HepG2 (cell line): ENCODE measurements around the gene LRRC3C. TPM values are rescaled to one million over a fixed set of nuclear protein-coding genes. Genes with fewer than 3 reads are reported as not detected.
A peak's percentile ranks its signal among the peaks of the same experiment; 100 is the strongest.

Experiments used
- ATF7 ChIP-seq, 2 experiments: fragments of 450-650 bp in 1 of 2; sonication (generic) in 1 of 2; formaldehyde crosslinking in 1 of 2; IDR thresholded peaks; 2 replicates each; pipeline versions ENCODE4 v1.4.0 to v1.6.1; 2016 to 2020; ENCODE audit warnings: antibody characterized with exemption in 1 of 2, mild to moderate bottlenecking in 1 of 2, missing genetic modification reagents in 1 of 2
- CBX2 ChIP-seq, 2 experiments: fragments of 200-600 bp in 1 of 2; sonication (generic); formaldehyde crosslinking in 1 of 2; IDR thresholded peaks; 2 replicates each; pipeline versions ENCODE4 v1.7.0 to v1.8.1; 2018 to 2022; ENCODE audit warnings: low read depth in 2 of 2, low read length in 1 of 2, mild to moderate bottlenecking in 1 of 2, missing genetic modification reagents in 1 of 2
- DR1 ChIP-seq: sonication (generic); formaldehyde crosslinking; IDR thresholded peaks from 2 replicates; pipeline ENCODE4 v1.8.0; 2021; ENCODE audit warnings: mild to moderate bottlenecking, missing genetic modification reagents, inconsistent platforms
- MTF1 ChIP-seq: sonication (generic); formaldehyde crosslinking; IDR thresholded peaks from 2 replicates; pipeline ENCODE4 v1.5.0; 2020; ENCODE audit warnings: missing genetic modification reagents
- MYC ChIP-seq: sonication (generic); formaldehyde crosslinking; IDR thresholded peaks from 2 replicates; pipeline ENCODE4 v1.9.0; 2021; ENCODE audit warnings: missing genetic modification reagents, borderline replicate concordance
- RBAK ChIP-seq: sonication (generic); formaldehyde crosslinking; IDR thresholded peaks from 2 replicates; pipeline ENCODE4 v1.5.1; 2020; ENCODE audit warnings: mild to moderate bottlenecking, missing genetic modification reagents
- TCF7 ChIP-seq: sonication (generic); IDR thresholded peaks from 2 replicates; pipeline ENCODE4 v1.6.1; 2016; ENCODE audit warnings: antibody characterized with exemption, low read depth
- ZFP36L2 ChIP-seq: sonication (generic); formaldehyde crosslinking; IDR thresholded peaks from 2 replicates; pipeline ENCODE4 v1.4.0; 2020; ENCODE audit warnings: missing genetic modification reagents
- ZNF354B ChIP-seq: sonication (generic); formaldehyde crosslinking; IDR thresholded peaks from 2 replicates; pipeline ENCODE4 v1.8.0; 2022; ENCODE audit warnings: mild to moderate bottlenecking, missing genetic modification reagents
- polyA plus RNA-seq, 8 experiments: library from polyadenylated mRNA; depleted of rRNA in 3 of 8; stranded (reverse) in 7 of 8; unstranded in 1 of 8; fragments of >200 nt; fragmentation: Illumina TruSeq in 4 of 8; extraction: Trizol in 4 of 8; gene quantifications; 2 replicates each; pipeline versions ENCODE4 v1.2.1 to v1.2.3, GENCODE V29; 2011 to 2016; ENCODE audit warnings: low read depth in 4 of 8, missing spikeins in 1 of 8, mixed read lengths in 1 of 8; ENCODE audit not compliant: insufficient read depth in 1 of 8
- total RNA-seq, 5 experiments: library from RNA; depleted of rRNA; stranded (reverse); fragments of >200 nt; fragmentation: Illumina TruSeq; extraction: Trizol; gene quantifications; 2 replicates each; pipeline ENCODE4 v1.2.3, GENCODE V29; 2016; ENCODE audit warnings: low read depth in 1 of 5
- TF ChIP-seq, protein P1 (sequence below): sonication (generic); formaldehyde crosslinking; IDR thresholded peaks from 2 replicates; pipeline ENCODE4 v1.4.0; 2020; ENCODE audit warnings: mild to moderate bottlenecking, missing genetic modification reagents
- TF ChIP-seq, protein P2 (sequence below): sonication (generic); formaldehyde crosslinking; IDR thresholded peaks from 2 replicates; pipeline ENCODE4 v1.4.0; 2020; ENCODE audit warnings: missing genetic modification reagents
- TF ChIP-seq, protein P3 (sequence below): sonication (generic); formaldehyde crosslinking; IDR thresholded peaks from 2 replicates; pipeline ENCODE4 v1.4.0; 2020; ENCODE audit warnings: mild to moderate bottlenecking, low read depth, missing genetic modification reagents
- TF ChIP-seq, protein P4 (sequence below): sonication (generic); formaldehyde crosslinking; conservative IDR thresholded peaks from 2 replicates; pipeline ENCODE4 v1.8.0; 2022; ENCODE audit warnings: missing genetic modification reagents
- TF ChIP-seq, protein P5 (sequence below), 2 experiments: IDR thresholded peaks; 2 replicates each; pipeline ENCODE4 v1.6.1; 2011 to 2012; ENCODE audit warnings: low read length in 2 of 2, borderline replicate concordance in 1 of 2, low read depth in 1 of 2, mild to moderate bottlenecking in 1 of 2, moderate library complexity in 1 of 2

LRRC3C gene
- total and polyA plus RNA-seq, 2 of the 13 experiments (the other 11 are each of a cell fraction or from before 2014, with no cell fraction given) = 0.17 TPM; not detected in 1

DNA sequence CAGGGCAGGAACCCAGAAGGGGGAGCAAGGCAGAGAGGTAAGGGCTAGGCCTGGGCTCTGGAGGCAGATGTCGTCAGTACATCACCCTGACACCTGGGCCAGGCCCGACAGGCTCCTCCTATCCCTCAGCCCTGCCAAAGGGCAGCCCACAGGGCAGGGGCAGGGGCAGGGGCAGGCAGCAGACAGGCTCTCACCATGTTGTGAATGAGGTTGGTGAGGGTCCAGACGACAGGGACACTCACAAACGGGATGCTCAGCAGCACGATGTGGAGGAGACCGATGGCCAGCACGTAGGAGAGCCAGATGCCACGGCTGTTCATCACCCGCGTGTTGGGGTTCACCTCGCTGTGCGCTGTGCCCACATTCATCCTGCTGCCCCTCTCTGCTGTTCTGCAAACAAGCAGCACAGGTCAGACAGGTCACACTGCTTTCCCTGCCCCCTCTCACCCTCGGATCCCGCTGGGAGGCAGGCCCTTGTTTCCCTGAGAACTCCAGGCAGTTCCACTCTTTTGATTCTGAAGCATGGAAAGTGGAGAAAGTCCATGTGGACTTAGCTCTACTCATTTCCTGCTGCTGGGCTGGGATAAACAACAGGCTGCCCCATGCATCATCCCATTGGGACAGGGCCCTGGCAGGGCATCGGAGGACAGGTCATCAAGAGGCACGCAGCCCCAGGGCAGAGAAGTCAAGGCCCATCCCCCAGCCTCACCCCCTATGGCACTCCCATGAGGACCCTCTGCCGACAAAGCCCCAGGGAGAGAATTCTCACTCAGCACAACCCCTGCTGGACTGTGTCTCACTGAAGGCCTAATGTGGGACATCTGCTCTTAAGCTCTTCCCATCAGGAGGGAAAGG is 3.5 kb upstream of the LRRC3C start (continued):
- TF ChIP-seq, protein P1, sequence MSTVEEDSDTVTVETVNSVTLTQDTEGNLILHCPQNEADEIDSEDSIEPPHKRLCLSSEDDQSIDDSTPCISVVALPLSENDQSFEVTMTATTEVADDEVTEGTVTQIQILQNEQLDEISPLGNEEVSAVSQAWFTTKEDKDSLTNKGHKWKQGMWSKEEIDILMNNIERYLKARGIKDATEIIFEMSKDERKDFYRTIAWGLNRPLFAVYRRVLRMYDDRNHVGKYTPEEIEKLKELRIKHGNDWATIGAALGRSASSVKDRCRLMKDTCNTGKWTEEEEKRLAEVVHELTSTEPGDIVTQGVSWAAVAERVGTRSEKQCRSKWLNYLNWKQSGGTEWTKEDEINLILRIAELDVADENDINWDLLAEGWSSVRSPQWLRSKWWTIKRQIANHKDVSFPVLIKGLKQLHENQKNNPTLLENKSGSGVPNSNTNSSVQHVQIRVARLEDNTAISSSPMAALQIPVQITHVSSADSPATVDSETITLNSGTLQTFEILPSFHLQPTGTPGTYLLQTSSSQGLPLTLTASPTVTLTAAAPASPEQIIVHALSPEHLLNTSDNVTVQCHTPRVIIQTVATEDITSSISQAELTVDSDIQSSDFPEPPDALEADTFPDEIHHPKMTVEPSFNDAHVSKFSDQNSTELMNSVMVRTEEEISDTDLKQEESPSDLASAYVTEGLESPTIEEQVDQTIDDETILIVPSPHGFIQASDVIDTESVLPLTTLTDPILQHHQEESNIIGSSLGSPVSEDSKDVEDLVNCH (CRISPR knock-in tag) = 0 out of 2 replicates have a peak, but pooled peaks have one; percentile 77
- TF ChIP-seq, protein P2, sequence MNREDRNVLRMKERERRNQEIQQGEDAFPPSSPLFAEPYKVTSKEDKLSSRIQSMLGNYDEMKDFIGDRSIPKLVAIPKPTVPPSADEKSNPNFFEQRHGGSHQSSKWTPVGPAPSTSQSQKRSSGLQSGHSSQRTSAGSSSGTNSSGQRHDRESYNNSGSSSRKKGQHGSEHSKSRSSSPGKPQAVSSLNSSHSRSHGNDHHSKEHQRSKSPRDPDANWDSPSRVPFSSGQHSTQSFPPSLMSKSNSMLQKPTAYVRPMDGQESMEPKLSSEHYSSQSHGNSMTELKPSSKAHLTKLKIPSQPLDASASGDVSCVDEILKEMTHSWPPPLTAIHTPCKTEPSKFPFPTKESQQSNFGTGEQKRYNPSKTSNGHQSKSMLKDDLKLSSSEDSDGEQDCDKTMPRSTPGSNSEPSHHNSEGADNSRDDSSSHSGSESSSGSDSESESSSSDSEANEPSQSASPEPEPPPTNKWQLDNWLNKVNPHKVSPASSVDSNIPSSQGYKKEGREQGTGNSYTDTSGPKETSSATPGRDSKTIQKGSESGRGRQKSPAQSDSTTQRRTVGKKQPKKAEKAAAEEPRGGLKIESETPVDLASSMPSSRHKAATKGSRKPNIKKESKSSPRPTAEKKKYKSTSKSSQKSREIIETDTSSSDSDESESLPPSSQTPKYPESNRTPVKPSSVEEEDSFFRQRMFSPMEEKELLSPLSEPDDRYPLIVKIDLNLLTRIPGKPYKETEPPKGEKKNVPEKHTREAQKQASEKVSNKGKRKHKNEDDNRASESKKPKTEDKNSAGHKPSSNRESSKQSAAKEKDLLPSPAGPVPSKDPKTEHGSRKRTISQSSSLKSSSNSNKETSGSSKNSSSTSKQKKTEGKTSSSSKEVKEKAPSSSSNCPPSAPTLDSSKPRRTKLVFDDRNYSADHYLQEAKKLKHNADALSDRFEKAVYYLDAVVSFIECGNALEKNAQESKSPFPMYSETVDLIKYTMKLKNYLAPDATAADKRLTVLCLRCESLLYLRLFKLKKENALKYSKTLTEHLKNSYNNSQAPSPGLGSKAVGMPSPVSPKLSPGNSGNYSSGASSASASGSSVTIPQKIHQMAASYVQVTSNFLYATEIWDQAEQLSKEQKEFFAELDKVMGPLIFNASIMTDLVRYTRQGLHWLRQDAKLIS (CRISPR knock-in tag) = peak; percentile 65; the same call in 1 of the 2 replicates
- TF ChIP-seq, protein P3, sequence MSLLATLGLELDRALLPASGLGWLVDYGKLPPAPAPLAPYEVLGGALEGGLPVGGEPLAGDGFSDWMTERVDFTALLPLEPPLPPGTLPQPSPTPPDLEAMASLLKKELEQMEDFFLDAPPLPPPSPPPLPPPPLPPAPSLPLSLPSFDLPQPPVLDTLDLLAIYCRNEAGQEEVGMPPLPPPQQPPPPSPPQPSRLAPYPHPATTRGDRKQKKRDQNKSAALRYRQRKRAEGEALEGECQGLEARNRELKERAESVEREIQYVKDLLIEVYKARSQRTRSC (CRISPR knock-in tag) = peak; percentile 90; the same call in 1 of the 2 replicates
- TF ChIP-seq CBX2 (IDR thresholded peaks at IDR 0.05; ENCODE audit: low read depth, low read length) = no peak
- TF ChIP-seq CBX2 (CRISPR knock-in tag; IDR thresholded peaks at IDR 0.05; ENCODE audit: low read depth) = peak; percentile 77; the same call in 1 of the 2 replicates
- no peak for TF ChIP-seq ATF7 (IDR thresholded peaks at IDR 0.05)
- peak; percentile 91 for TF ChIP-seq ATF7 (CRISPR knock-in tag; IDR thresholded peaks at IDR 0.05)
- TF ChIP-seq, protein P4, sequence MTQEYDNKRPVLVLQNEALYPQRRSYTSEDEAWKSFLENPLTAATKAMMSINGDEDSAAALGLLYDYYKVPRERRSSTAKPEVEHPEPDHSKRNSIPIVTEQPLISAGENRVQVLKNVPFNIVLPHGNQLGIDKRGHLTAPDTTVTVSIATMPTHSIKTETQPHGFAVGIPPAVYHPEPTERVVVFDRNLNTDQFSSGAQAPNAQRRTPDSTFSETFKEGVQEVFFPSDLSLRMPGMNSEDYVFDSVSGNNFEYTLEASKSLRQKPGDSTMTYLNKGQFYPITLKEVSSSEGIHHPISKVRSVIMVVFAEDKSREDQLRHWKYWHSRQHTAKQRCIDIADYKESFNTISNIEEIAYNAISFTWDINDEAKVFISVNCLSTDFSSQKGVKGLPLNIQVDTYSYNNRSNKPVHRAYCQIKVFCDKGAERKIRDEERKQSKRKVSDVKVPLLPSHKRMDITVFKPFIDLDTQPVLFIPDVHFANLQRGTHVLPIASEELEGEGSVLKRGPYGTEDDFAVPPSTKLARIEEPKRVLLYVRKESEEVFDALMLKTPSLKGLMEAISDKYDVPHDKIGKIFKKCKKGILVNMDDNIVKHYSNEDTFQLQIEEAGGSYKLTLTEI (CRISPR knock-in tag) = no peak
- peak; percentile 91; the same call in 1 of the 2 replicates for TF ChIP-seq ZFP36L2 (CRISPR knock-in tag)
- peak; percentile 62; the same call in 1 of the 2 replicates for TF ChIP-seq TCF7
- TF ChIP-seq ZNF354B = peak; percentile 91; the same call in 1 of the 2 replicates
- TF ChIP-seq MTF1 (CRISPR knock-in tag) = no peak
- no peak for TF ChIP-seq DR1 (CRISPR knock-in tag)
- TF ChIP-seq, protein P5, sequence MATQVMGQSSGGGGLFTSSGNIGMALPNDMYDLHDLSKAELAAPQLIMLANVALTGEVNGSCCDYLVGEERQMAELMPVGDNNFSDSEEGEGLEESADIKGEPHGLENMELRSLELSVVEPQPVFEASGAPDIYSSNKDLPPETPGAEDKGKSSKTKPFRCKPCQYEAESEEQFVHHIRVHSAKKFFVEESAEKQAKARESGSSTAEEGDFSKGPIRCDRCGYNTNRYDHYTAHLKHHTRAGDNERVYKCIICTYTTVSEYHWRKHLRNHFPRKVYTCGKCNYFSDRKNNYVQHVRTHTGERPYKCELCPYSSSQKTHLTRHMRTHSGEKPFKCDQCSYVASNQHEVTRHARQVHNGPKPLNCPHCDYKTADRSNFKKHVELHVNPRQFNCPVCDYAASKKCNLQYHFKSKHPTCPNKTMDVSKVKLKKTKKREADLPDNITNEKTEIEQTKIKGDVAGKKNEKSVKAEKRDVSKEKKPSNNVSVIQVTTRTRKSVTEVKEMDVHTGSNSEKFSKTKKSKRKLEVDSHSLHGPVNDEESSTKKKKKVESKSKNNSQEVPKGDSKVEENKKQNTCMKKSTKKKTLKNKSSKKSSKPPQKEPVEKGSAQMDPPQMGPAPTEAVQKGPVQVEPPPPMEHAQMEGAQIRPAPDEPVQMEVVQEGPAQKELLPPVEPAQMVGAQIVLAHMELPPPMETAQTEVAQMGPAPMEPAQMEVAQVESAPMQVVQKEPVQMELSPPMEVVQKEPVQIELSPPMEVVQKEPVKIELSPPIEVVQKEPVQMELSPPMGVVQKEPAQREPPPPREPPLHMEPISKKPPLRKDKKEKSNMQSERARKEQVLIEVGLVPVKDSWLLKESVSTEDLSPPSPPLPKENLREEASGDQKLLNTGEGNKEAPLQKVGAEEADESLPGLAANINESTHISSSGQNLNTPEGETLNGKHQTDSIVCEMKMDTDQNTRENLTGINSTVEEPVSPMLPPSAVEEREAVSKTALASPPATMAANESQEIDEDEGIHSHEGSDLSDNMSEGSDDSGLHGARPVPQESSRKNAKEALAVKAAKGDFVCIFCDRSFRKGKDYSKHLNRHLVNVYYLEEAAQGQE (IDR thresholded peaks at IDR 0.05; ENCODE audit: borderline replicate concordance in 1 of 2, low read depth in 1 of 2, low read length in 2 of 2) = peak in 1 of 2 experiments; percentile 56; a peak in 1 of 4 replicates
- peak; percentile 95 for TF ChIP-seq MYC (CRISPR knock-in tag)
- no peak for TF ChIP-seq RBAK (CRISPR knock-in tag)
